ENCODE results near the gene AQP3. TPM values are rescaled to one million over a fixed set of nuclear protein-coding genes. Genes with fewer than 3 reads are reported as not detected.

AQP3 gene
- total RNA-seq, 1 experiment from 2014 or later, result 5.5 TPM

- no peaks in the 10 kb centered on the region for H3K9me2 ChIP-seq (ENCODE audit: insufficient read depth)
- BruUV-seq (replicated peaks), result no TSS peak
- intact Hi-C loops (cut with micrococcal nuclease), result no loop called here
- no peak for DNase-seq (ENCODE audit: low read depth, low spot score)
- no peak overlapping the region for H3K4me2 ChIP-seq (ENCODE audit: low read length)
- no peaks in the 10 kb centered on the region for H4K20me1 ChIP-seq (ENCODE audit: insufficient read depth)
- no peak overlapping the region for H2AFZ ChIP-seq (ENCODE audit: low read depth, low read length, poor library complexity, severe bottlenecking)
- ChIA-PET POLR2A (no interaction called here), CTCF (interaction anchor here (1.0 kb wide), 1 partner anchor 16 kb away, joined by 5 read pairs; no protein-coding TSS in a partner anchor), RAD21 (ENCODE audit: low non-redundant PET in 1 of 2, low total read pairs in 2 of 2, uncharacterized antibody in 2 of 2, unreplicated experiment in 2 of 2) (no interaction called here)
- H3K4me1 ChIP-seq (ENCODE audit: control insufficient read depth in 1 of 2, insufficient read depth in 2 of 2, low read length in 2 of 2), result peaks cover 12 to 22% of the 10 kb centered on the region in 2 experiments
- H3K4me3 ChIP-seq (replicated peaks in 1 of 2; ENCODE audit: low read depth in 1 of 2, low read length in 2 of 2), result no peak overlapping the region
- TF ChIP-seq MAX (IDR thresholded peaks at IDR 0.05) (no peak), ZBTB33 (IDR thresholded peaks at IDR 0.05; ENCODE audit: extremely low read depth, insufficient replicate concordance, low read length) (no peak), CEBPB (IDR thresholded peaks at IDR 0.05; ENCODE audit: low read depth) (no peak), EZH2 (IDR thresholded peaks at IDR 0.05) (no peak), JUND (IDR thresholded peaks at IDR 0.05) (no peak), TCF7L2 (IDR thresholded peaks at IDR 0.05; ENCODE audit: borderline replicate concordance, extremely low read depth, insufficient read depth, insufficient read length) (no peak), POLR2A (IDR thresholded peaks at IDR 0.05; ENCODE audit: borderline replicate concordance, extremely low read depth, insufficient read depth, insufficient read length) (no peak), RAD21 (IDR thresholded peaks at IDR 0.05; ENCODE audit: low read depth) (no peak), ZNF274 (IDR thresholded peaks at IDR 0.05; ENCODE audit: low read depth, low read length) (no peak), ELF1 (IDR thresholded peaks at IDR 0.05; ENCODE audit: borderline replicate concordance, low read depth) (no peak), POLR2AphosphoS5 (IDR thresholded peaks at IDR 0.05; ENCODE audit: low read depth, low read length) (no peak), SRF (IDR thresholded peaks at IDR 0.05; ENCODE audit: low read depth) (no peak), REST (IDR thresholded peaks at IDR 0.05; ENCODE audit: low read depth) (no peak), SIN3A (IDR thresholded peaks at IDR 0.05; ENCODE audit: low read depth) (no peak)
- no peak overlapping the region for H3K9ac ChIP-seq (ENCODE audit: low read length)
- ATAC-seq, result no peak
- H3K36me3 ChIP-seq (ENCODE audit: control insufficient read depth in 1 of 2, insufficient read depth in 2 of 2, low read length in 2 of 2), result no peaks in the 10 kb centered on the region
- H3K9me3 ChIP-seq (ENCODE audit: control insufficient read depth in 1 of 2, insufficient read depth in 1 of 2, low read depth in 1 of 2, low read length in 2 of 2), result no peaks in the 10 kb centered on the region
- no peak overlapping the region for H3K27ac ChIP-seq (ENCODE audit: low read depth, low read length)
- H3K27me3 ChIP-seq (ENCODE audit: insufficient read depth, low read length), result no peaks in the 10 kb centered on the region
- H3K79me2 ChIP-seq (ENCODE audit: insufficient read depth, low read length), result no peaks in the 10 kb centered on the region
These were observed 10.9 kb downstream of the AQP3 start for GRCh38 chr9:33436445-33436844.
